ENCODE data around the gene ARHGAP24. TPM values are rescaled to one million over a fixed set of nuclear protein-coding genes. Genes with fewer than 3 reads are reported as not detected.

The ARHGAP24 gene
- polyA plus RNA-seq, 2 of the 4 experiments (the other 2 are of a cell fraction), result 1.7 to 12.1 TPM

DNA sequence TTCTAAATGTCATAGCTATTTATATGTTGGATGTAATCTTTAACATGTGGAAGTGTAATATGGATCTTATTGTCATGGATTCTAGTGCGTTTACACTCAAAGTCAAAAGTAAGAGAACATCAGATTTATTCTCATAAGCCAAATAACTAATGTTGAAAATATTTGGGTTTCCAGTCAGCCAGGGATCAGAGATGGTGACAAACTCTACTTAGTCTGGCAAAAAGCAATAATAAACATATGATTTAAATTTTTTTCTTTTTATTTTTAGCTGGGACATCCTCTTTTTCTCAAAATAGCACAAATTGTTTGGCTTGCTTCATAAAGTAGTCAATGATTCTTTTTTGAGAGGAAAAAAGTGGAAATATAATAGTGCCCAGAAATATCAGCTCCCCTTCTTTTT, 392.3 kb downstream of the ARHGAP24 start:
- DNase-seq (ENCODE audit: low read depth in 1 of 2, low spot score in 1 of 2), result no peak
- H3K9me3 ChIP-seq, result no peaks in the 10 kb centered on the region

DNA sequence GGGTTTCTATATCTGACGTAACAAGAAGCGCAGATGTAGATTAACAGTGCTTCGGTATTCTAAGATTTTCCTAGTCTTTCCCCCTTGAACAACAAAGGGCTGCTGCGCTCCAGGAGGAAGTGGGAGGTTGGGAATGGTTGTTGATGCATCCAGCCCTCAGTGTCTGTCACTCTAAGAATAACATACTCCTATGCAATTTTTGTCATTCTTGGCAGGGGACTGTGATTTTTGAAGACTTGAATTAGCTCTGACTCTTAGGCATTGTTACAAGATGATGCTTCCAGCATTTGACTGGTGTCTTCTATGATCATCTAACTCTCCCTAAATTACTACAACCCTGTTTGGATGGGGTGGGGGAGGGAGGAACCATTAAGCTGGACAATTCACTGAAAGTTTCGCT, 394.2 kb downstream of the ARHGAP24 start:
- ChIA-PET CTCF (interaction anchor here (1.4 kb wide), 1 partner anchor 73 kb away, joined by 6 read pairs; no protein-coding TSS in a partner anchor), POLR2A (no interaction called here)
- Histone ChIP-seq H3K4me3 (no peak overlapping the region), H3K27ac (no peak overlapping the region), H3K4me2 (no peak overlapping the region), H3K4me1 (peaks cover 8% of the 10 kb centered on the region; the same call in 1 of the 3 replicates), H3K9me3 (no peaks in the 10 kb centered on the region)
- no peak for FAIRE-seq
- DNase-seq (ENCODE audit: low read depth in 1 of 2, low spot score in 1 of 2), result no peak
- no peak for ATAC-seq
- TF ChIP-seq POLR2AphosphoS2 (conservative IDR thresholded peaks at IDR 0.05; ENCODE audit: low read length) (no peak), EP300 (IDR thresholded peaks at IDR 0.05) (no peak), EHF (CRISPR knock-in tag; IDR thresholded peaks at IDR 0.05) (no peak)
- WGBS (ENCODE audit: missing lambda C conversion rate), result 72% methylated on average over 5 of the region's 5 CpGs

More for the DNA sequence above, 392.3 kb downstream of the ARHGAP24 start:
- ChIA-PET CTCF (no interaction called here), POLR2A (no interaction called here)
- Histone ChIP-seq H3K4me1 (peaks cover 8% of the 10 kb centered on the region; the same call in 1 of the 3 replicates), H3K4me2 (no peak overlapping the region), H3K27ac (no peak overlapping the region), H3K4me3 (no peak overlapping the region)
- no peak for ATAC-seq
- no peak for TF ChIP-seq CBX2 (IDR thresholded peaks at IDR 0.05; ENCODE audit: borderline replicate concordance, low read depth)
- TF ChIP-seq, protein P1, sequence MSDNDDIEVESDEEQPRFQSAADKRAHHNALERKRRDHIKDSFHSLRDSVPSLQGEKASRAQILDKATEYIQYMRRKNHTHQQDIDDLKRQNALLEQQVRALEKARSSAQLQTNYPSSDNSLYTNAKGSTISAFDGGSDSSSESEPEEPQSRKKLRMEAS (IDR thresholded peaks at IDR 0.05), result no peak
- no peak for TF ChIP-seq ZSCAN20 (CRISPR knock-in tag; IDR thresholded peaks at IDR 0.05)
- TF ChIP-seq, protein P2, sequence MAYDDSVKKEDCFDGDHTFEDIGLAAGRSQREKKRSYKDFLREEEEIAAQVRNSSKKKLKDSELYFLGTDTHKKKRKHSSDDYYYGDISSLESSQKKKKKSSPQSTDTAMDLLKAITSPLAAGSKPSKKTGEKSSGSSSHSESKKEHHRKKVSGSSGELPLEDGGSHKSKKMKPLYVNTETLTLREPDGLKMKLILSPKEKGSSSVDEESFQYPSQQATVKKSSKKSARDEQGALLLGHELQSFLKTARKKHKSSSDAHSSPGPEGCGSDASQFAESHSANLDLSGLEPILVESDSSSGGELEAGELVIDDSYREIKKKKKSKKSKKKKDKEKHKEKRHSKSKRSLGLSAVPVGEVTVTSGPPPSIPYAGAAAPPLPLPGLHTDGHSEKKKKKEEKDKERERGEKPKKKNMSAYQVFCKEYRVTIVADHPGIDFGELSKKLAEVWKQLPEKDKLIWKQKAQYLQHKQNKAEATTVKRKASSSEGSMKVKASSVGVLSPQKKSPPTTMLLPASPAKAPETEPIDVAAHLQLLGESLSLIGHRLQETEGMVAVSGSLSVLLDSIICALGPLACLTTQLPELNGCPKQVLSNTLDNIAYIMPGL (CRISPR knock-in tag; IDR thresholded peaks at IDR 0.05; ENCODE audit: borderline replicate concordance), result no peak
- 91% methylated on average over 1 of the region's 1 CpG for WGBS (ENCODE audit: missing lambda C conversion rate)
- FAIRE-seq, result no peak

DNA sequence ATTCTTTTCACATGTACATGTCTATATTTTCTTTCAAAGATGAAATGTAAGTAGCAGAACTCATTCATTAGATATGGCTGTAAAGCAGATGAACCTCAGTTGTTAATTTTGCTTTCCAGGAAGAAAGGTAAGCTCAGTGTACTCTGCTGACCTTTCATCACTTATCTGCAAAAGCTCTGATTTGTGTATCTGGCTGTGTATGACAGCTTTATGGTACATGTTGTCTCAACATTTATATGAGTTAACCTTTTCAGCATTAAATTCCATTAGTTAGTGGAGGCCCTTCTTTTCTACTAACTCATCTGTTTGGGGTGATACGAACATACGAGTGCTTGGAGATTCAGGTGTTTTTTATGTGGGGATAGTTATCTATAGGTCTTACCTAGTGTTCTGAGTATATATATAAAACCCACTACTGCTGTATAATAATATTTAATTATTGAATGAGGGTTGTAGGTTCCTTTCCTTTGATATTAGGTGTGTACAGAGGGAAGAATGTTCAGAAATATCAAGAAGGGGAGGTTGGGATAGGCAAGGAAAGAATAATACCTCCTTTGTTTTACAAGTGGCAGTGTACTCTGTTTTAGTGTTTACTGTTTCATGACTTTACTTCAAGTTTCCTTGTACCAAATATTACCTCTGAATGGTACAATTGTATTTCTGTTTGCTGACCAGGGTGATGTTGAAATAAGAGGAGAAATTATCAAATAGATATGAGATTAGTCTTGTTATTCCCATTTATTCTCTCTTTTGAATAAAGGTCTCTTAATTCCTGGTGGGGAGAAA, 395.5 kb downstream of the ARHGAP24 start:
- WGBS (ENCODE audit: missing lambda C conversion rate), result 78% methylated on average over 2 of the region's 2 CpGs

DNA sequence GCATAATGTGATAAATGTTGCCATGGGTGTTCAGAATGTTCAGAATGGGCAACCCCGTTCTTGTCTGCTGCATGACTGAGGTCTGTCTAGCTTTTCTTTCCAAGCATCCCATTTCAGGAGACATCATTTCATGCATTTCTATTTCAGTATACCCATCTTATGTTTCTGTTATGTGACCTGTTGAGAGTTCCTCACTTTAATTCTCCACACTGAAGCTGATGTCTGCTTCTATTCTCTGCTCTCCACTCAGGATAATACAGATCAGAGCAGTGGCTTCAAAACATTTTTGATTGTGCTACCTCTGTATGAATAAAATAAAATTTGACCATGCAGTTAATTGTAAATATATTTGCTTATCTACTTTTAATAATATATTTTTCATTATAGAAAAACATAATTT, 398.6 kb downstream of the ARHGAP24 start:
- FAIRE-seq, result no peak
- CTCF ChIA-PET, result no interaction called here
- WGBS (ENCODE audit: missing lambda C conversion rate), result 88% methylated on average over 1 of the region's 1 CpG
- TF ChIP-seq NFE2L2 (conservative IDR thresholded peaks at IDR 0.05; ENCODE audit: low read length) (no peak), RNF2 (IDR thresholded peaks at IDR 0.05; ENCODE audit: borderline replicate concordance, low read depth) (no peak), RCOR1 (IDR thresholded peaks at IDR 0.05; ENCODE audit: low read depth, low read length) (no peak), MAZ (IDR thresholded peaks at IDR 0.05; ENCODE audit: borderline replicate concordance, low read depth, low read length) (no peak), NR3C1 (IDR thresholded peaks at IDR 0.05) (no peak), EP300 (IDR thresholded peaks at IDR 0.05) (no peak), JUN (IDR thresholded peaks at IDR 0.05) (no peak), ESRRA (IDR thresholded peaks at IDR 0.05; ENCODE audit: borderline replicate concordance, low read length) (no peak)
- TF ChIP-seq, protein P3, sequence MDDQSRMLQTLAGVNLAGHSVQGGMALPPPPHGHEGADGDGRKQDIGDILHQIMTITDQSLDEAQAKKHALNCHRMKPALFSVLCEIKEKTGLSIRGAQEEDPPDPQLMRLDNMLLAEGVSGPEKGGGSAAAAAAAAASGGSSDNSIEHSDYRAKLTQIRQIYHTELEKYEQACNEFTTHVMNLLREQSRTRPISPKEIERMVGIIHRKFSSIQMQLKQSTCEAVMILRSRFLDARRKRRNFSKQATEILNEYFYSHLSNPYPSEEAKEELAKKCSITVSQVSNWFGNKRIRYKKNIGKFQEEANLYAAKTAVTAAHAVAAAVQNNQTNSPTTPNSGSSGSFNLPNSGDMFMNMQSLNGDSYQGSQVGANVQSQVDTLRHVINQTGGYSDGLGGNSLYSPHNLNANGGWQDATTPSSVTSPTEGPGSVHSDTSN (IDR thresholded peaks at IDR 0.05), result no peak
- TF ChIP-seq, protein P4, sequence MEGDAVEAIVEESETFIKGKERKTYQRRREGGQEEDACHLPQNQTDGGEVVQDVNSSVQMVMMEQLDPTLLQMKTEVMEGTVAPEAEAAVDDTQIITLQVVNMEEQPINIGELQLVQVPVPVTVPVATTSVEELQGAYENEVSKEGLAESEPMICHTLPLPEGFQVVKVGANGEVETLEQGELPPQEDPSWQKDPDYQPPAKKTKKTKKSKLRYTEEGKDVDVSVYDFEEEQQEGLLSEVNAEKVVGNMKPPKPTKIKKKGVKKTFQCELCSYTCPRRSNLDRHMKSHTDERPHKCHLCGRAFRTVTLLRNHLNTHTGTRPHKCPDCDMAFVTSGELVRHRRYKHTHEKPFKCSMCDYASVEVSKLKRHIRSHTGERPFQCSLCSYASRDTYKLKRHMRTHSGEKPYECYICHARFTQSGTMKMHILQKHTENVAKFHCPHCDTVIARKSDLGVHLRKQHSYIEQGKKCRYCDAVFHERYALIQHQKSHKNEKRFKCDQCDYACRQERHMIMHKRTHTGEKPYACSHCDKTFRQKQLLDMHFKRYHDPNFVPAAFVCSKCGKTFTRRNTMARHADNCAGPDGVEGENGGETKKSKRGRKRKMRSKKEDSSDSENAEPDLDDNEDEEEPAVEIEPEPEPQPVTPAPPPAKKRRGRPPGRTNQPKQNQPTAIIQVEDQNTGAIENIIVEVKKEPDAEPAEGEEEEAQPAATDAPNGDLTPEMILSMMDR (IDR thresholded peaks at IDR 0.05), result no peak
- TF ChIP-seq, protein P5, sequence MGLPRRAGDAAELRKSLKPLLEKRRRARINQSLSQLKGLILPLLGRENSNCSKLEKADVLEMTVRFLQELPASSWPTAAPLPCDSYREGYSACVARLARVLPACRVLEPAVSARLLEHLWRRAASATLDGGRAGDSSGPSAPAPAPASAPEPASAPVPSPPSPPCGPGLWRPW (IDR thresholded peaks at IDR 0.05), result no peak
- TF ChIP-seq, protein P6, sequence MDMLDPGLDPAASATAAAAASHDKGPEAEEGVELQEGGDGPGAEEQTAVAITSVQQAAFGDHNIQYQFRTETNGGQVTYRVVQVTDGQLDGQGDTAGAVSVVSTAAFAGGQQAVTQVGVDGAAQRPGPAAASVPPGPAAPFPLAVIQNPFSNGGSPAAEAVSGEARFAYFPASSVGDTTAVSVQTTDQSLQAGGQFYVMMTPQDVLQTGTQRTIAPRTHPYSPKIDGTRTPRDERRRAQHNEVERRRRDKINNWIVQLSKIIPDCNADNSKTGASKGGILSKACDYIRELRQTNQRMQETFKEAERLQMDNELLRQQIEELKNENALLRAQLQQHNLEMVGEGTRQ (IDR thresholded peaks at IDR 0.05), result no peak

More for the DNA sequence above, 395.5 kb downstream of the ARHGAP24 start:
- POLR2A ChIA-PET, result no interaction called here
- Histone ChIP-seq H3K27ac (no peak overlapping the region), H3K4me3 (no peak overlapping the region), H3K4me1 (peaks cover 8% of the 10 kb centered on the region; the same call in 1 of the 3 replicates), H3K9me3 (no peaks in the 10 kb centered on the region), H3K4me2 (no peak overlapping the region)
- DNase-seq (ENCODE audit: low read depth in 1 of 2, low spot score in 1 of 2) (no peak), ATAC-seq (no peak), FAIRE-seq (no peak)
- CTCF ChIA-PET, result interaction anchor here (1.4 kb wide), 1 partner anchor 75 kb away, joined by 6 read pairs; no protein-coding TSS in a partner anchor
- no peak for TF ChIP-seq SMC3 (IDR thresholded peaks at IDR 0.05)
- TF ChIP-seq JUN (IDR thresholded peaks at IDR 0.05), result no peak
- no peak for TF ChIP-seq CBX2 (IDR thresholded peaks at IDR 0.05; ENCODE audit: borderline replicate concordance, low read depth)
- TF ChIP-seq CHD4 (IDR thresholded peaks at IDR 0.05; ENCODE audit: borderline replicate concordance), result no peak
- no peak for TF ChIP-seq CHD2 (IDR thresholded peaks at IDR 0.05; ENCODE audit: low read length, partially characterized antibody)
- TF ChIP-seq KDM1A (IDR thresholded peaks at IDR 0.05; ENCODE audit: low read depth), result no peak
- no peak for TF ChIP-seq HEYL (CRISPR knock-in tag; IDR thresholded peaks at IDR 0.05)
- TF ChIP-seq MAZ (IDR thresholded peaks at IDR 0.05; ENCODE audit: borderline replicate concordance, low read depth, low read length), result no peak
- no peak for TF ChIP-seq NR3C1 (IDR thresholded peaks at IDR 0.05)
- TF ChIP-seq, protein P1 (IDR thresholded peaks at IDR 0.05), result no peak
- no peak for TF ChIP-seq ZFP36 (IDR thresholded peaks at IDR 0.05; ENCODE audit: borderline replicate concordance, partially characterized antibody)
- no peak for TF ChIP-seq GATA3 (IDR thresholded peaks at IDR 0.05; ENCODE audit: borderline replicate concordance)
- no peak for TF ChIP-seq RARB (CRISPR knock-in tag; IDR thresholded peaks at IDR 0.05)
- TF ChIP-seq HOXA7 (CRISPR knock-in tag; IDR thresholded peaks at IDR 0.05), result no peak
- no peak for TF ChIP-seq RAD21 (conservative IDR thresholded peaks at IDR 0.05 in 1 of 2, IDR thresholded peaks at IDR 0.05 in 1 of 2)

More for the DNA sequence above, 398.6 kb downstream of the ARHGAP24 start:
- no peak for DNase-seq (ENCODE audit: low read depth in 1 of 2, low spot score in 1 of 2)
- H3K4me3 ChIP-seq, result no peak overlapping the region
- no peak for ATAC-seq
- no peaks in the 10 kb centered on the region for H3K9me3 ChIP-seq
- peaks cover 8% of the 10 kb centered on the region; the same call in 1 of the 3 replicates for H3K4me1 ChIP-seq
- H3K27ac ChIP-seq, result no peak overlapping the region
- POLR2A ChIA-PET, result no interaction called here
- no peak overlapping the region for H3K4me2 ChIP-seq

All from A549 (cell line).